ENCODE measurements around the gene PIGK. TPM values are rescaled to one million over a fixed set of nuclear protein-coding genes. Genes with fewer than 3 reads are reported as not detected.
A peak's percentile ranks its signal among the peaks of the same experiment; 100 is the strongest.

The PIGK gene
- total RNA-seq, 1 donor from 2014 or later, result 19.3 TPM

DNA sequence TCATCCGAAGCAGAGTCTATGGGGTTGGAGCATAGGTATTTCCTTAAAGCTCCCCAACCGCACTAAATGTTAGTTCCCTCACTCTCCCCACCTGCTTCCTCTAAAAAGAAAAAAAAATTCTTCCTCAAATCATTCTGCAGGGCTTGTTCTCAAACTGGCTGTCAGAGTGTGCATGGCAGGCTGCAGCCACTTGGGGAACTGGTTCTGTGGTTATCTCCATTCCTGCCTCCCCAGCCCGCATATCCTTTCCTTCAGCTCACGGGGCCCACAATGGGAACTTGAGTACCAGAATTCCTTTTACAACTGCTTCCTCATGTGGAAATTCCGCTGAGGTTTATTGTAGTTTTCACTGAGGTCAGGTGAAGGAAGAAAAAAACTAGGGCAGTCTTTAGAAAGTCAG, 159.2 kb downstream of the PIGK start:
- intact Hi-C loops (cut with micrococcal nuclease), result no loop called here
- Mint-ChIP-seq H3K9me3 (no peaks in the 10 kb centered on the region), H3K27me3 (peaks cover 3% of the 10 kb centered on the region)

DNA sequence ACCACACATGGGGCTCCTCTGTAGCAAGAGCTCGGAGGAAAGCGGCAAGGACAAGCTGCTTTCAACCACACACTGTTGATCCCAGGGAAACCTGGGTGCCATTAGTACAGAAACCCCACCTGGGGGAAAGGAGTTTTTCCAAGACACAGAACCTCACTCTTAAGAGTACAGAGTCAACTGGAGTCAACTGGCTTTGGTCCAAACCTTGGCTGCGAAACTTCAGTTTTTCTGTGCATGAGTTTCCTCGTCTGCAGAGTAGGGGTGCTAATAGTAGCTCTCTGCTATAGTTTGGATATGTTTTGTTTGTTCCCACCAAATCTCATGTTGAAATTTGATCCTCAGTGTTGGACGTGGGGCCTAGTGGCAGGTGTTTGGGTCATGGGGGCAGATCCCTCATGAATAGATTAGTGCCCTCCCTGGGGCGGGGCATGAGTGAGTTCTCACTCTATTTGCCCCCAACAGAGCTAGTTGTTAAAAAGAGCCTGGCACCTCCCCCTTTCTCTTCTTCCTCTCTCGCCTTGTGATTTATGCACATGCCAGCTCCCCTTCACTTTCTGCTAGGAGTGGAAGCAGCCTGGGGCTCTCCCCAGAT, 161.1 kb downstream of the PIGK start:
- no peaks in the 10 kb centered on the region for H3K9me3 Mint-ChIP-seq
- DNase-seq, result no peak
- no peak overlapping the region for H3K4me3 Mint-ChIP-seq
- peaks cover 3% of the 10 kb centered on the region for H3K27me3 Mint-ChIP-seq
- H3K36me3 Mint-ChIP-seq (ENCODE audit: low read depth), result no peaks in the 10 kb centered on the region
- H3K4me1 Mint-ChIP-seq, result no peaks in the 10 kb centered on the region
- intact Hi-C loops (cut with micrococcal nuclease), result no loop called here
- H3K27ac Mint-ChIP-seq, result no peak overlapping the region

More for the DNA sequence above, 159.2 kb downstream of the PIGK start:
- Mint-ChIP-seq H3K4me1 (no peaks in the 10 kb centered on the region), H3K36me3 (ENCODE audit: low read depth) (no peaks in the 10 kb centered on the region), H3K27ac (no peak overlapping the region), H3K4me3 (no peak overlapping the region)
- DNase-seq, result no peak

DNA sequence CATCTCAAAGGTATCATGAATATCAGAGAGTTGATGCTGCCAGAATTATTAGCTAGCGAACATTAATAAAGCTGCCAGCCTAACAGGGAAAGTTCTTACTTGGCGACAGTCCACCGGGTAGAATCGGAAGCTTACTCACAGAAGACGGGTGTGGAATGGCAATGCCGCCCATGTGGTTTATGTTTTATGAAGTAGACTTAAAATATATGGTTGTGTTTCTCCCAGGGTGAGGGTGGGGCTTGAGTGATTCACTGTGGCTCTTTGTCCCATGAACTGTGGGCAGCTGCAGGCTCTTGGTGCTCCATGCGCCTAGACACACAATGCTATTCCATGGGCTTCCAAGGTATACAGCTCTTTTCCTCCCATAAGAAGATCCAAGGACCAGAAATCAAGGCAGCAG, 162.7 kb downstream of the PIGK start:
- peaks cover 3% of the 10 kb centered on the region for H3K27me3 Mint-ChIP-seq
- intact Hi-C loops (cut with micrococcal nuclease), result no loop called here
- no peak for DNase-seq

DNA sequence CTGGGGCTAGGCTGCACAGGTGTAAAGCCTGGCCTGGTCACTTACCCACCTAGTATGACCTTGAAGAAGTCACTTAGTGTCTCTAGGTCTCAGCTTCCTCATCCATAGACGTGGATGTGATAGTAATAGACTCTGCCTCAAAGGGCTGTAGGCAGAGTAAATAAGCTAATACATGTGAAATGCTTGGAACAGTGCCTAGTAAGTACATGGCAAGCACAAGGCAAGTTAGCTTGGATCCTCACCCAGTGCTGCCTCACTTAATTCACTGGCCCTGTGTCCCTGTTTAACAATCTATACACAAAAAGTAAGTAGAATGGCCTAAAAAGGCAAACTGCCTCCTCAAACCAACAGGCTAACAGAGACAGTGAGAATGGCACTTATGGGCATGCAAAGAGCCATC, 167.8 kb downstream of the PIGK start:
- Mint-ChIP-seq H3K9me3 (no peaks in the 10 kb centered on the region), H3K36me3 (ENCODE audit: low read depth) (no peaks in the 10 kb centered on the region), H3K27ac (no peak overlapping the region), H3K4me1 (peaks cover 9% of the 10 kb centered on the region), H3K27me3 (peaks cover 8% of the 10 kb centered on the region), H3K4me3 (no peak overlapping the region)
- no peak for DNase-seq
- intact Hi-C loops (cut with micrococcal nuclease), result no loop called here

More for the DNA sequence above, 162.7 kb downstream of the PIGK start:
- H3K36me3 Mint-ChIP-seq (ENCODE audit: low read depth), result no peaks in the 10 kb centered on the region
- no peaks in the 10 kb centered on the region for H3K9me3 Mint-ChIP-seq
- H3K4me1 Mint-ChIP-seq, result no peaks in the 10 kb centered on the region
- H3K27ac Mint-ChIP-seq, result no peak overlapping the region
- no peak overlapping the region for H3K4me3 Mint-ChIP-seq

DNA sequence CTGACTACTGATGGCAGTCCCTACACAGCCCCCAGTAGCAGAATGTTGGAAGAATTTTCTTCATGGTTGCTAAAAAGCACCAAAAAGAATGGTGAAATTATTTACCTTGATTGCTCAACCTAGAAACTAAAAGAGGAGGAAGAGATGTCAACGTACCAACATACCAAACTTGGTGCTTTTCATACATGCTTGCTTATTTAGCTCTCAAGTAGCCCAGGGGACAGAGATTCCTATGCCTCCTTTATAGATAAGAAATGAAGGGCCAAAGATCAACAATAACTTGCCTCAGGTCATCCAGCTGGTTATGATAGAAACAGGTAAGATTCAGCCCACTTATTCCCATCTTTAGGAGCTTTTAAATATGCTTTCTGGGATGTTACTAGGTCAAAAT, 170.6 kb downstream of the PIGK start:
- no peaks in the 10 kb centered on the region for H3K9me3 Mint-ChIP-seq
- H3K4me1 Mint-ChIP-seq, result peaks cover 12% of the 10 kb centered on the region
- H3K27ac Mint-ChIP-seq, result no peak overlapping the region
- intact Hi-C loops (cut with micrococcal nuclease), result no loop called here
- H3K4me3 Mint-ChIP-seq, result no peak overlapping the region
- DNase-seq, result no peak
- peaks cover 13% of the 10 kb centered on the region for H3K27me3 Mint-ChIP-seq
- no peaks in the 10 kb centered on the region for H3K36me3 Mint-ChIP-seq (ENCODE audit: low read depth)

DNA sequence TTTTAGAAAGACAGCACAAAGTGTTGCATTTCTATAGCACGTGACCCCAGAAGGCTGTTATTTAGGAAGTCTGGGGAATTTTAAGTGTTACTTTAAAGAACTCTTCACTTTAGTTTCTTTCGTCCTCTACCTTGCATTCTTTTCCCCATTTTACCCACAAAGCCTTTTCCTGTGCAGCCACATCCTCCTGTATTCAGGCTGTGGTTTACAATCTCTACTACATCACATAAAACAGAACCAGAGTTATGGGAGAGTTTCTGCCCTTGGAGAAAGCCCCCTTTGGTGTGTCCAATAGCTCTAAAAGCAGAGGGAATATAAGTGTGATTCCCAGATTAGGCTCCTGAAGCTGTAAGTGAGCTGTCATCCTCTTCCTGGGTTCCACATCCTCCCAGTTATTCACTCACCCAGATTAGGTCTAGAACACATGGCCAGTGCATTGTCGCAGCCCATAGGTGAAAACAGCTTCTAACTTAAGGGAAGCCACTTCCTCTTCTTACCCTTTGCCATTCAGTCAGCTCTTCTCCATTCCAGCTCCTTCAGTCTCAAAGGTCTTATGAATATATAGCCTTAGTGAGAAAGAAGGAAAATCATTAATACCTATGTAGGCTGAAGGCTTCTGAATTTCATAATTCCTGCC, 171.1 kb downstream of the PIGK start:
- peaks cover 12% of the 10 kb centered on the region for H3K4me1 Mint-ChIP-seq
- intact Hi-C loops (cut with micrococcal nuclease), result no loop called here
- peak overlapping the region; percentile 22 for H3K4me3 Mint-ChIP-seq

DNA sequence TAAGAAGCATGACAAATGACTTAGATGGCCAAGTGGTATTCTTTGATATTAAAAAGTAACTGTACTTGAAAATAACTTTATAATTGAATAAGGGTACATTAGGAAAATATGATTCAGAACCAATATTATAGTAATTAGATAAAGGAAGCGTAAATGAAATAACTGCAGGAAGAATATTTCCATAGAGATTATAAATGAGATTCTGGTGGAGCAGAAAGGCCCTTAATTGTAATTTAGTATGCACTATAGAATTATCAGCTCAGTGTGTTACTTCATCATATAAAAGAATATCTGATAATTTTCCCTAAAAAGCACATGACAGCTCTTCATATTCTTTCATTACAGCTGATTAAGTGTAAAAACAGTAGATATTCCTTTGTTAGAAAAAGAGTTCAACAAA, 171.7 kb downstream of the PIGK start:
- Mint-ChIP-seq H3K27me3 (peaks cover 13% of the 10 kb centered on the region), H3K4me3 (peak overlapping the region; percentile 22)
- intact Hi-C loops (cut with micrococcal nuclease), result no loop called here

More for the DNA sequence above, 171.1 kb downstream of the PIGK start:
- Mint-ChIP-seq H3K9me3 (no peaks in the 10 kb centered on the region), H3K27me3 (peaks cover 13% of the 10 kb centered on the region), H3K27ac (no peak overlapping the region), H3K36me3 (ENCODE audit: low read depth) (no peaks in the 10 kb centered on the region)
- DNase-seq, result peak; percentile 61

DNA sequence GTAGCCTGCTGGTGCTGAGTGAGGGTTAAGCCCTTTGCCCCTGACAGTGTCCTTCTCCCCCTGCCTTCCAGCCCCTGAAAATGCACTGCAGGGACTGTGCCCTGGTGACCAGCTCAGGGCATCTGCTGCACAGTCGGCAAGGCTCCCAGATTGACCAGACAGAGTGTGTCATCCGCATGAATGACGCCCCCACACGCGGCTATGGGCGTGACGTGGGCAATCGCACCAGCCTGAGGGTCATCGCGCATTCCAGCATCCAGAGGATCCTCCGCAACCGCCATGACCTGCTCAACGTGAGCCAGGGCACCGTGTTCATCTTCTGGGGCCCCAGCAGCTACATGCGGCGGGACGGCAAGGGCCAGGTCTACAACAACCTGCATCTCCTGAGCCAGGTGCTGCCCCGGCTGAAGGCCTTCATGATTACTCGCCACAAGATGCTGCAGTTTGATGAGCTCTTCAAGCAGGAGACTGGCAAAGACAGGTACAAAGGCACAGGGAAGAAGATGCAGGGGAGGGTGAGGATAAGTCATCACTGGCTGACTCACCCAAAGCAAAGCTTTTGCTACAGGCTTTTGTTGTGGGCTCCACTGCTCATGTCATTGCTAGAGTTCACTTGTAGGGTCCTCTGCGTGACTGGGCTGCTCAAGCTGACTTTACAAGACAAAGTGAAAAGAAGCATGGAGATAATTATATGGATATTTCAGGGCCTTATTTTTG, 174.9 kb downstream of the PIGK start:
- no peaks in the 10 kb centered on the region for H3K36me3 Mint-ChIP-seq (ENCODE audit: low read depth)
- peaks cover 12% of the 10 kb centered on the region for H3K27me3 Mint-ChIP-seq
- intact Hi-C loops (cut with micrococcal nuclease), result no loop called here
- no peak overlapping the region for H3K4me3 Mint-ChIP-seq
- DNase-seq, result no peak
- no peak overlapping the region for H3K27ac Mint-ChIP-seq
- H3K4me1 Mint-ChIP-seq, result peaks cover 12% of the 10 kb centered on the region
- no peaks in the 10 kb centered on the region for H3K9me3 Mint-ChIP-seq

More for the DNA sequence above, 171.7 kb downstream of the PIGK start:
- no peaks in the 10 kb centered on the region for H3K36me3 Mint-ChIP-seq (ENCODE audit: low read depth)
- no peak overlapping the region for H3K27ac Mint-ChIP-seq
- no peaks in the 10 kb centered on the region for H3K9me3 Mint-ChIP-seq
- DNase-seq, result no peak
- H3K4me1 Mint-ChIP-seq, result peaks cover 12% of the 10 kb centered on the region

DNA sequence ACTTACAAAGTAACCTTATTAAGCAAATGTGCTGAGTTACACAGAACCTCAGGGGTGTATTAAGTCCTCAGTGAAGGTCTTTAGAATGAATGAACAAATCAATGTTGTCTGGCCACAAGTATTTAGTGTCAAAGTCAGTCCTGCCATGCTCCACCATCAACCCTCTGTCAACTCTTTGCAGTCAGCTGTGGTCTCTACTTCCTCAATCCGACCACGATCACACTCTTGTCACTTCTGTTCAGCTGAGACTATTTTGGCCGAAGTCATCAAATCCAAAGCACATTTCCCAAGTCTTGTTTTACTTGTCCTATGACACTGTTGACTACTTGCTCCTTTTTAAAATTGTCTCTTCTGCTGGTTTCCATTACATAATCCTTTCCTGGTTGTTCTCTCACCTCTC, 178.4 kb downstream of the PIGK start:
- DNase-seq, result no peak
- intact Hi-C loops (cut with micrococcal nuclease), result no loop called here
- H3K4me3 Mint-ChIP-seq, result no peak overlapping the region
- no peaks in the 10 kb centered on the region for H3K36me3 Mint-ChIP-seq (ENCODE audit: low read depth)
- H3K27me3 Mint-ChIP-seq, result peaks cover 5% of the 10 kb centered on the region
- H3K4me1 Mint-ChIP-seq, result peaks cover 3% of the 10 kb centered on the region
- H3K27ac Mint-ChIP-seq, result no peak overlapping the region
- H3K9me3 Mint-ChIP-seq, result peaks cover 5% of the 10 kb centered on the region

DNA sequence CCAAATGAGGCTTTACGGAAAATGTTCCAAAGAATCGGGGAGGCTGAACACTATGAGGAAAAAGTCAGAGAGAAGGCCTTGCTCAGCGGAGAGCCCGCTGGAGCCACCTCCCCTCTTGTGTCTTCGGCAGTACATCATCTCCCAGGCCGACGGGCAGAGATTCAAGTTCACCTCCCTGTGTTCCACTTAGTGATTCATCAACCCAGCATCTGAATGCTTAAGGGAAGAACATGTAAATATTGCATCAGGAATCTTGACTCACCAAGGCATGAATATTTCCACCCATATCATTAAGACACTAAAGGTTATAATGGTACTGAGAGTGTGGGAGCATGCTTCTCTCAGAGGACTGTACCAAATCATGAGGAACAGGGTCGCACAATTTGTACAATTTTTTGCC, 179.5 kb downstream of the PIGK start:
- Mint-ChIP-seq H3K9me3 (peaks cover 5% of the 10 kb centered on the region), H3K4me1 (no peaks in the 10 kb centered on the region), H3K27ac (no peak overlapping the region), H3K4me3 (no peak overlapping the region), H3K36me3 (ENCODE audit: low read depth) (no peaks in the 10 kb centered on the region), H3K27me3 (peaks cover 2% of the 10 kb centered on the region)
- no peak for DNase-seq
- intact Hi-C loops (cut with micrococcal nuclease), result no loop called here

DNA sequence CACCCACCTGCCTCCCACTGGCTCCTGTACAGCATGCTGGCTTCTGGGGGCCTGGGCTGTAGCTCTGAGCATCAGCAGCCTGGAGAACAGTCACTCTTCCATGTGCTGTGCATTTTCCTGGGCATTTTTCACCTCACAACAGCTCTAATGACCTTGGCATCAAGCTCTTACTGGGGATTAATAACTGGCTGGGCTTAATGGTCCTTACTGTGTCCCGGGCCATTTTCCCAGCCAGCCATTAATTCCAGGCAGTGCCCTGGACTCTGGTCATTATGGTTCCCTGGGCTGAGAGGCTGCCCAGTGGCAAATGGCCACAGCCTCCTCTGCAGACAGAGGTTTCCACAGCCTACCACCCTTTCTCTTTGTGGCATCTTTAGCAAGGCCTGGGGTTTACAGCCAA, 180.1 kb downstream of the PIGK start:
- H3K27ac Mint-ChIP-seq, result no peak overlapping the region
- H3K36me3 Mint-ChIP-seq (ENCODE audit: low read depth), result no peaks in the 10 kb centered on the region
- no peak overlapping the region for H3K4me3 Mint-ChIP-seq
- peaks cover 5% of the 10 kb centered on the region for H3K9me3 Mint-ChIP-seq
- no peaks in the 10 kb centered on the region for H3K4me1 Mint-ChIP-seq
- intact Hi-C loops (cut with micrococcal nuclease), result no loop called here
- H3K27me3 Mint-ChIP-seq, result peaks cover 2% of the 10 kb centered on the region
- no peak for DNase-seq

Other genes with a start within 250 kb of the PIGK start
- 0.05 and 0.17 TPM in 2 replicates for gene AK5, start 62.6 kb upstream of the PIGK start, total RNA-seq